ENCODE results near the gene LONP1.

The LONP1 gene

DNA sequence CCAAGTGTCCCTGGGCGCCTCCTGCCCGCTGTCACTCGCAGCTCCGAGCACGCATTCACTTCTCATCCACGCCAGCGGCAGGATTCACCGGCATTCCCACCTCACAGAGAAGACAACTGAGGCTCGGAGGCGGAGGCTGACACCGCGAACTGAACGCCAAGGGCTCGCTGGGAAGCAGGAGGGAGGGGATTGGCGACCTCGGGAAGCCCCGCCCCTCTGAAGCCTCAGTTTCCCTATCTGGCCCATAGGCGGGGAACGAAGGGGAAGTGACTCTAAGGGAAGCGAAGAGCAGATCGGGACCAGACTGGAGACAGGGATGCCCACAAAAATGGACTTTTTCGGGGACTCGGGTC, 39.9 kb downstream of the LONP1 start (continued):
- TF ChIP-seq, protein P1, sequence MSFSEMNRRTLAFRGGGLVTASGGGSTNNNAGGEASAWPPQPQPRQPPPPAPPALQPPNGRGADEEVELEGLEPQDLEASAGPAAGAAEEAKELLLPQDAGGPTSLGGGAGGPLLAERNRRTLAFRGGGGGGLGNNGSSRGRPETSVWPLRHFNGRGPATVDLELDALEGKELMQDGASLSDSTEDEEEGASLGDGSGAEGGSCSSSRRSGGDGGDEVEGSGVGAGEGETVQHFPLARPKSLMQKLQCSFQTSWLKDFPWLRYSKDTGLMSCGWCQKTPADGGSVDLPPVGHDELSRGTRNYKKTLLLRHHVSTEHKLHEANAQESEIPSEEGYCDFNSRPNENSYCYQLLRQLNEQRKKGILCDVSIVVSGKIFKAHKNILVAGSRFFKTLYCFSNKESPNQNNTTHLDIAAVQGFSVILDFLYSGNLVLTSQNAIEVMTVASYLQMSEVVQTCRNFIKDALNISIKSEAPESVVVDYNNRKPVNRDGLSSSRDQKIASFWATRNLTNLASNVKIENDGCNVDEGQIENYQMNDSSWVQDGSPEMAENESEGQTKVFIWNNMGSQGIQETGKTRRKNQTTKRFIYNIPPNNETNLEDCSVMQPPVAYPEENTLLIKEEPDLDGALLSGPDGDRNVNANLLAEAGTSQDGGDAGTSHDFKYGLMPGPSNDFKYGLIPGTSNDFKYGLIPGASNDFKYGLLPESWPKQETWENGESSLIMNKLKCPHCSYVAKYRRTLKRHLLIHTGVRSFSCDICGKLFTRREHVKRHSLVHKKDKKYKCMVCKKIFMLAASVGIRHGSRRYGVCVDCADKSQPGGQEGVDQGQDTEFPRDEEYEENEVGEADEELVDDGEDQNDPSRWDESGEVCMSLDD (tag by site-specific recombination; IDR thresholded peaks at IDR 0.05) = peak; percentile 87
- peak; percentile 15; the same call in 1 of the 2 replicates for TF ChIP-seq BCL11B (tag by site-specific recombination; IDR thresholded peaks at IDR 0.05; ENCODE audit: low read depth)
- no peak for TF ChIP-seq IKZF3 (tag by site-specific recombination; IDR thresholded peaks at IDR 0.05)
- no peak for TF ChIP-seq OVOL3 (tag by site-specific recombination; IDR thresholded peaks at IDR 0.05)
- peak; percentile 60; the same call in 1 of the 2 replicates for TF ChIP-seq KLF7 (tag by site-specific recombination; IDR thresholded peaks at IDR 0.05; ENCODE audit: borderline replicate concordance)
- TF ChIP-seq, protein P2, sequence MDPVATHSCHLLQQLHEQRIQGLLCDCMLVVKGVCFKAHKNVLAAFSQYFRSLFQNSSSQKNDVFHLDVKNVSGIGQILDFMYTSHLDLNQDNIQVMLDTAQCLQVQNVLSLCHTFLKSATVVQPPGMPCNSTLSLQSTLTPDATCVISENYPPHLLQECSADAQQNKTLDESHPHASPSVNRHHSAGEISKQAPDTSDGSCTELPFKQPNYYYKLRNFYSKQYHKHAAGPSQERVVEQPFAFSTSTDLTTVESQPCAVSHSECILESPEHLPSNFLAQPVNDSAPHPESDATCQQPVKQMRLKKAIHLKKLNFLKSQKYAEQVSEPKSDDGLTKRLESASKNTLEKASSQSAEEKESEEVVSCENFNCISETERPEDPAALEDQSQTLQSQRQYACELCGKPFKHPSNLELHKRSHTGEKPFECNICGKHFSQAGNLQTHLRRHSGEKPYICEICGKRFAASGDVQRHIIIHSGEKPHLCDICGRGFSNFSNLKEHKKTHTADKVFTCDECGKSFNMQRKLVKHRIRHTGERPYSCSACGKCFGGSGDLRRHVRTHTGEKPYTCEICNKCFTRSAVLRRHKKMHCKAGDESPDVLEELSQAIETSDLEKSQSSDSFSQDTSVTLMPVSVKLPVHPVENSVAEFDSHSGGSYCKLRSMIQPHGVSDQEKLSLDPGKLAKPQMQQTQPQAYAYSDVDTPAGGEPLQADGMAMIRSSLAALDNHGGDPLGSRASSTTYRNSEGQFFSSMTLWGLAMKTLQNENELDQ (tag by site-specific recombination; IDR thresholded peaks at IDR 0.05; ENCODE audit: low read depth) = no peak
- no peak for TF ChIP-seq MEIS1 (CRISPR knock-in tag; IDR thresholded peaks at IDR 0.05; ENCODE audit: borderline replicate concordance)
- no peak for TF ChIP-seq ZNF266 (tag by site-specific recombination; IDR thresholded peaks at IDR 0.05; ENCODE audit: low read depth)
- no peak for TF ChIP-seq ZNF514 (tag by site-specific recombination; IDR thresholded peaks at IDR 0.05)
- 0 out of 2 replicates have a peak, but pooled peaks have one; percentile 27 for TF ChIP-seq GLI4 (tag by site-specific recombination; IDR thresholded peaks at IDR 0.05)
- TF ChIP-seq ZNF157 (tag by site-specific recombination; IDR thresholded peaks at IDR 0.05) = no peak
- TF ChIP-seq ZFHX2 (tag by site-specific recombination; conservative IDR thresholded peaks at IDR 0.05) = peak; percentile 40; the same call in 1 of the 2 replicates
- TF ChIP-seq, protein P3, sequence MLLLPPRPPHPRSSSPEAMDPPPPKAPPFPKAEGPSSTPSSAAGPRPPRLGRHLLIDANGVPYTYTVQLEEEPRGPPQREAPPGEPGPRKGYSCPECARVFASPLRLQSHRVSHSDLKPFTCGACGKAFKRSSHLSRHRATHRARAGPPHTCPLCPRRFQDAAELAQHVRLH (tag by site-specific recombination; IDR thresholded peaks at IDR 0.05) = 0 out of 2 replicates have a peak, but pooled peaks have one; percentile 24
- TF ChIP-seq SALL2 (tag by site-specific recombination; IDR thresholded peaks at IDR 0.05; ENCODE audit: borderline replicate concordance) = no peak
- TF ChIP-seq OSR2 (tag by site-specific recombination; IDR thresholded peaks at IDR 0.05) = no peak

DNA sequence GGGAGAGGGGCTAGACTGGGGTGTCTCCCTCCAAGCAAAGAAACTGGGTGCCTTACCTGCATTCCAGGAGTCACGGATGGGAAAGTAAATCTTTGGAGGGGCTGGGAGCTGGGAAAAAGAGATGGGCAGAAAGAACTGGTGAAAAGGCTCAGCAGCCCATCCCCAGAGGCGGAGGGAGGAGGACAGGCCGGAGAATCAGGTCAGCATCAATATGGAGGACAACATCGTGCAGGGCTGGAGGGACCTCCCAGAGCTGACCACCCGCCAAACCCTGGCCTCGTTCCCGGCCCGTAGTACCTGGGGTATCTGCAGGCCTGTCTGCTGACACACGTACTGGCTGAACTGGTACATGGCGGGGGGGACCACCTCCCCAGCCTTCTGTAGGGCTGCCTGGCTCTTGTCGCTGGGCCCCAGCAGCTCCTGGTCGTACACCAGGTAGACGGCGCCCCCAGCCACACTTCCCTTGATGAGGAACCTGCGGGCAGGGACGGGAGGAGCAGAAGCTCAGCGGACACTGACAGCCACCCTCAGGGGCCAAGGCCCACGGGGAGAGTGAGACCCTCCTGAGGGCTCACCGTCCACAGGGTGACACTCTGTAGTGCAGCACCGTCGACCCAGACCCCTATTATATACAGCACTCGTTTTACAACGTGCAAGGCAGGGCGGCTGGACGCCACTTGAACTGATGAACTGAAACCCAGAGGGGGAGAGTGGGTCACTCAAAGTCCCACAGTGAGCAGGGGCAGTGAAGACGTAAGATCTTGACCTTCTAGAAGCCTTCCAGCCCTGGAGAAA, 40.5 kb downstream of the LONP1 start:
- CTCF ChIA-PET = no interaction called here
- peaks cover 0 to 6% of the 10 kb centered on the region in 2 experiments; a peak in 1 of 3 replicates for H3K36me3 ChIP-seq (ENCODE audit: control insufficient read depth in 2 of 2, insufficient read depth in 1 of 2, low read length in 2 of 2)
- peak overlapping the region; percentile 94 for H3K4me3 ChIP-seq (ENCODE audit: low read depth, low read length)
- TF ChIP-seq ZNF544 (tag by site-specific recombination; IDR thresholded peaks at IDR 0.05) (no peak), ZNF184 (tag by site-specific recombination; IDR thresholded peaks at IDR 0.05) (no peak), KLF1 (tag by site-specific recombination; IDR thresholded peaks at IDR 0.05) (no peak), ZBTB20 (tag by site-specific recombination; IDR thresholded peaks at IDR 0.05) (no peak), HOXD13 (CRISPR knock-in tag; IDR thresholded peaks at IDR 0.05; ENCODE audit: borderline replicate concordance) (no peak), ZNF473 (tag by site-specific recombination; IDR thresholded peaks at IDR 0.05) (no peak), ZNF121 (tag by site-specific recombination; IDR thresholded peaks at IDR 0.05) (no peak), BCL11A (tag by site-specific recombination; IDR thresholded peaks at IDR 0.05; ENCODE audit: low read depth) (no peak)
- TF ChIP-seq, protein P4, sequence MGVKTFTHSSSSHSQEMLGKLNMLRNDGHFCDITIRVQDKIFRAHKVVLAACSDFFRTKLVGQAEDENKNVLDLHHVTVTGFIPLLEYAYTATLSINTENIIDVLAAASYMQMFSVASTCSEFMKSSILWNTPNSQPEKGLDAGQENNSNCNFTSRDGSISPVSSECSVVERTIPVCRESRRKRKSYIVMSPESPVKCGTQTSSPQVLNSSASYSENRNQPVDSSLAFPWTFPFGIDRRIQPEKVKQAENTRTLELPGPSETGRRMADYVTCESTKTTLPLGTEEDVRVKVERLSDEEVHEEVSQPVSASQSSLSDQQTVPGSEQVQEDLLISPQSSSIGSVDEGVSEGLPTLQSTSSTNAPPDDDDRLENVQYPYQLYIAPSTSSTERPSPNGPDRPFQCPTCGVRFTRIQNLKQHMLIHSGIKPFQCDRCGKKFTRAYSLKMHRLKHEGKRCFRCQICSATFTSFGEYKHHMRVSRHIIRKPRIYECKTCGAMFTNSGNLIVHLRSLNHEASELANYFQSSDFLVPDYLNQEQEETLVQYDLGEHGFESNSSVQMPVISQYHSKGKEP (tag by site-specific recombination; IDR thresholded peaks at IDR 0.05) = no peak
- TF ChIP-seq, protein P5, sequence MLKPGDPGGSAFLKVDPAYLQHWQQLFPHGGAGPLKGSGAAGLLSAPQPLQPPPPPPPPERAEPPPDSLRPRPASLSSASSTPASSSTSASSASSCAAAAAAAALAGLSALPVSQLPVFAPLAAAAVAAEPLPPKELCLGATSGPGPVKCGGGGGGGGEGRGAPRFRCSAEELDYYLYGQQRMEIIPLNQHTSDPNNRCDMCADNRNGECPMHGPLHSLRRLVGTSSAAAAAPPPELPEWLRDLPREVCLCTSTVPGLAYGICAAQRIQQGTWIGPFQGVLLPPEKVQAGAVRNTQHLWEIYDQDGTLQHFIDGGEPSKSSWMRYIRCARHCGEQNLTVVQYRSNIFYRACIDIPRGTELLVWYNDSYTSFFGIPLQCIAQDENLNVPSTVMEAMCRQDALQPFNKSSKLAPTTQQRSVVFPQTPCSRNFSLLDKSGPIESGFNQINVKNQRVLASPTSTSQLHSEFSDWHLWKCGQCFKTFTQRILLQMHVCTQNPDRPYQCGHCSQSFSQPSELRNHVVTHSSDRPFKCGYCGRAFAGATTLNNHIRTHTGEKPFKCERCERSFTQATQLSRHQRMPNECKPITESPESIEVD (tag by site-specific recombination; IDR thresholded peaks at IDR 0.05) = no peak
- TF ChIP-seq, protein P6, sequence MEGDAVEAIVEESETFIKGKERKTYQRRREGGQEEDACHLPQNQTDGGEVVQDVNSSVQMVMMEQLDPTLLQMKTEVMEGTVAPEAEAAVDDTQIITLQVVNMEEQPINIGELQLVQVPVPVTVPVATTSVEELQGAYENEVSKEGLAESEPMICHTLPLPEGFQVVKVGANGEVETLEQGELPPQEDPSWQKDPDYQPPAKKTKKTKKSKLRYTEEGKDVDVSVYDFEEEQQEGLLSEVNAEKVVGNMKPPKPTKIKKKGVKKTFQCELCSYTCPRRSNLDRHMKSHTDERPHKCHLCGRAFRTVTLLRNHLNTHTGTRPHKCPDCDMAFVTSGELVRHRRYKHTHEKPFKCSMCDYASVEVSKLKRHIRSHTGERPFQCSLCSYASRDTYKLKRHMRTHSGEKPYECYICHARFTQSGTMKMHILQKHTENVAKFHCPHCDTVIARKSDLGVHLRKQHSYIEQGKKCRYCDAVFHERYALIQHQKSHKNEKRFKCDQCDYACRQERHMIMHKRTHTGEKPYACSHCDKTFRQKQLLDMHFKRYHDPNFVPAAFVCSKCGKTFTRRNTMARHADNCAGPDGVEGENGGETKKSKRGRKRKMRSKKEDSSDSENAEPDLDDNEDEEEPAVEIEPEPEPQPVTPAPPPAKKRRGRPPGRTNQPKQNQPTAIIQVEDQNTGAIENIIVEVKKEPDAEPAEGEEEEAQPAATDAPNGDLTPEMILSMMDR (tag by site-specific recombination; IDR thresholded peaks at IDR 0.05) = no peak
- POLR2A ChIA-PET = interaction anchor here (0.6 to 4.1 kb wide), 3 partner anchors 10 to 56 kb away, joined by 4 to 24 read pairs (median 4); partner anchors contain the start of genes RPL36 and SAFB
- peak overlapping the region; percentile 25; the same call in 1 of the 2 replicates for H3K27ac ChIP-seq (ENCODE audit: extremely low read depth, low read depth, low read length)
- no peaks in the 10 kb centered on the region for H3K4me1 ChIP-seq (ENCODE audit: control insufficient read depth, insufficient read depth, low read length)
- H3K9me3 ChIP-seq (ENCODE audit: control insufficient read depth, insufficient read depth, low read depth, low read length) = no peaks in the 10 kb centered on the region
